ENCODE results near the gene OPA1. TPM values are rescaled to one million over a fixed set of nuclear protein-coding genes. Genes with fewer than 3 reads are reported as not detected.

Gene OPA1
- polyA plus RNA-seq, 1 donor (not counting 4 experiments of a cell fraction or from before 2014, with no cell fraction given), result 50.1 TPM

- FAIRE-seq (no peak), DNase-seq (ENCODE audit: low read depth, low spot score) (no peak)
- Histone ChIP-seq H4K20me1 (ENCODE audit: control insufficient read depth, extremely low read depth, insufficient read depth, low read length) (no peaks in the 10 kb centered on the region), H3K4me3 (ENCODE audit: control insufficient read depth in 2 of 3, extremely low read depth in 1 of 3, insufficient read depth in 2 of 3, low read depth in 1 of 3, low read length in 3 of 3) (no peak overlapping the region), H3K9ac (ENCODE audit: control insufficient read depth, extremely low read depth, insufficient read depth, low read length) (no peak overlapping the region), H3K9me1 (ENCODE audit: control insufficient read depth, extremely low read depth, insufficient read depth, low read length) (no peaks in the 10 kb centered on the region), H3K27ac (ENCODE audit: control insufficient read depth, insufficient read depth, low read length) (no peak overlapping the region), H3K27me3 (ENCODE audit: control insufficient read depth, extremely low read depth, insufficient read depth, low read length) (no peaks in the 10 kb centered on the region), H3K9me3 (ENCODE audit: control insufficient read depth, low read depth, low read length) (no peaks in the 10 kb centered on the region), H2AFZ (ENCODE audit: control insufficient read depth, low read length) (no peak overlapping the region), H3K4me2 (ENCODE audit: control insufficient read depth, extremely low read depth, insufficient read depth, low read depth, low read length) (no peak overlapping the region), H3K79me2 (ENCODE audit: control insufficient read depth, insufficient read depth, low read length) (no peaks in the 10 kb centered on the region), H3K36me3 (ENCODE audit: control insufficient read depth in 2 of 2, extremely low read depth in 1 of 2, insufficient read depth in 2 of 2, low read length in 2 of 2) (no peaks in the 10 kb centered on the region), H3K4me1 (ENCODE audit: control insufficient read depth, extremely low read depth, insufficient read depth, low read length) (no peaks in the 10 kb centered on the region)
- dilution Hi-C loops (cut with MboI; ENCODE audit: extremely low pct_ligation_motif_present, low sequenced_read_pairs), result no loop called here
- TF ChIP-seq EZH2 (IDR thresholded peaks at IDR 0.05; ENCODE audit: low read length), result no peak
- TF ChIP-seq, protein P1, sequence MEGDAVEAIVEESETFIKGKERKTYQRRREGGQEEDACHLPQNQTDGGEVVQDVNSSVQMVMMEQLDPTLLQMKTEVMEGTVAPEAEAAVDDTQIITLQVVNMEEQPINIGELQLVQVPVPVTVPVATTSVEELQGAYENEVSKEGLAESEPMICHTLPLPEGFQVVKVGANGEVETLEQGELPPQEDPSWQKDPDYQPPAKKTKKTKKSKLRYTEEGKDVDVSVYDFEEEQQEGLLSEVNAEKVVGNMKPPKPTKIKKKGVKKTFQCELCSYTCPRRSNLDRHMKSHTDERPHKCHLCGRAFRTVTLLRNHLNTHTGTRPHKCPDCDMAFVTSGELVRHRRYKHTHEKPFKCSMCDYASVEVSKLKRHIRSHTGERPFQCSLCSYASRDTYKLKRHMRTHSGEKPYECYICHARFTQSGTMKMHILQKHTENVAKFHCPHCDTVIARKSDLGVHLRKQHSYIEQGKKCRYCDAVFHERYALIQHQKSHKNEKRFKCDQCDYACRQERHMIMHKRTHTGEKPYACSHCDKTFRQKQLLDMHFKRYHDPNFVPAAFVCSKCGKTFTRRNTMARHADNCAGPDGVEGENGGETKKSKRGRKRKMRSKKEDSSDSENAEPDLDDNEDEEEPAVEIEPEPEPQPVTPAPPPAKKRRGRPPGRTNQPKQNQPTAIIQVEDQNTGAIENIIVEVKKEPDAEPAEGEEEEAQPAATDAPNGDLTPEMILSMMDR (optimal IDR thresholded peaks at IDR 0.05 in 1 of 3, IDR thresholded peaks at IDR 0.05 in 1 of 3, conservative IDR thresholded peaks at IDR 0.05 in 1 of 3; ENCODE audit: extremely low read depth in 1 of 3, insufficient read depth in 2 of 3, low read length in 3 of 3), result no peak
Observed at GRCh38 chr3:193563426-193563825, 29.6 kb upstream of the OPA1 start.

GRCh38 chr3:193564012-193564411 is 29.0 kb upstream of the OPA1 start:
- Histone ChIP-seq H3K9me1 (ENCODE audit: control insufficient read depth, extremely low read depth, insufficient read depth, low read length) (no peaks in the 10 kb centered on the region), H2AFZ (ENCODE audit: control insufficient read depth, low read length) (no peak overlapping the region), H3K4me2 (ENCODE audit: control insufficient read depth, extremely low read depth, insufficient read depth, low read depth, low read length) (no peak overlapping the region), H3K4me1 (ENCODE audit: control insufficient read depth, extremely low read depth, insufficient read depth, low read length) (no peaks in the 10 kb centered on the region), H3K79me2 (ENCODE audit: control insufficient read depth, insufficient read depth, low read length) (no peaks in the 10 kb centered on the region), H3K9ac (ENCODE audit: control insufficient read depth, extremely low read depth, insufficient read depth, low read length) (no peak overlapping the region), H3K4me3 (ENCODE audit: control insufficient read depth in 2 of 3, extremely low read depth in 1 of 3, insufficient read depth in 2 of 3, low read depth in 1 of 3, low read length in 3 of 3) (no peak overlapping the region), H3K36me3 (ENCODE audit: control insufficient read depth in 2 of 2, extremely low read depth in 1 of 2, insufficient read depth in 2 of 2, low read length in 2 of 2) (no peaks in the 10 kb centered on the region), H3K9me3 (ENCODE audit: control insufficient read depth, low read depth, low read length) (no peaks in the 10 kb centered on the region), H4K20me1 (ENCODE audit: control insufficient read depth, extremely low read depth, insufficient read depth, low read length) (no peaks in the 10 kb centered on the region), H3K27ac (ENCODE audit: control insufficient read depth, insufficient read depth, low read length) (no peak overlapping the region), H3K27me3 (ENCODE audit: control insufficient read depth, extremely low read depth, insufficient read depth, low read length) (no peaks in the 10 kb centered on the region)
- TF ChIP-seq, protein P1 (optimal IDR thresholded peaks at IDR 0.05 in 1 of 3, IDR thresholded peaks at IDR 0.05 in 1 of 3, conservative IDR thresholded peaks at IDR 0.05 in 1 of 3; ENCODE audit: extremely low read depth in 1 of 3, insufficient read depth in 2 of 3, low read length in 3 of 3), result peak; percentile 14 to 61 (median 53)
- TF ChIP-seq EZH2 (IDR thresholded peaks at IDR 0.05; ENCODE audit: low read length), result no peak
- dilution Hi-C loops (cut with MboI; ENCODE audit: extremely low pct_ligation_motif_present, low sequenced_read_pairs), result no loop called here
- FAIRE-seq (no peak), DNase-seq (ENCODE audit: low read depth, low spot score) (no peak)
